Endothelial cell (in vitro differentiated cells): Measurements from ENCODE around the gene EFHB. TPM values are rescaled to one million over a fixed set of nuclear protein-coding genes. Genes with fewer than 3 reads are reported as not detected.

Experiments
- total RNA-seq: library from RNA; stranded (reverse); fragmentation: NEBNext Ultra II Directional; extraction: Animal tissue kit (Norgen Biotek cat#: 25700); gene quantifications from one replicate; pipeline ENCODE4 v1.2.1, GENCODE V29; 2021; ENCODE audit not compliant: unreplicated experiment

Gene EFHB
- total RNA-seq, 1 donor from 2014 or later = 1.6 TPM

Other genes starting within 250 kb of the EFHB start
- 84.5 TPM for gene RAB5A, start 12.9 kb upstream of the EFHB start, total RNA-seq
- gene PP2D1, start 78.0 kb upstream of the EFHB start, total RNA-seq = not detected
- gene KAT2B, start 106.2 kb upstream of the EFHB start, total RNA-seq = 15.9 TPM